NCI-H2029 treated with DMSO at 0.1 percent for 48 hours (cell line): ENCODE measurements around the gene TRMT11.
"Not testable (repeated sequence)": the region's sequence is repeated elsewhere in the genome, so short reads cannot be mapped to it uniquely, and the experiment has no call there.

Experiments
- DNase-seq: peaks from one replicate; lab custom pipeline; 2025; lab: John Stamatoyannopoulos, UW

Gene TRMT11

DNA sequence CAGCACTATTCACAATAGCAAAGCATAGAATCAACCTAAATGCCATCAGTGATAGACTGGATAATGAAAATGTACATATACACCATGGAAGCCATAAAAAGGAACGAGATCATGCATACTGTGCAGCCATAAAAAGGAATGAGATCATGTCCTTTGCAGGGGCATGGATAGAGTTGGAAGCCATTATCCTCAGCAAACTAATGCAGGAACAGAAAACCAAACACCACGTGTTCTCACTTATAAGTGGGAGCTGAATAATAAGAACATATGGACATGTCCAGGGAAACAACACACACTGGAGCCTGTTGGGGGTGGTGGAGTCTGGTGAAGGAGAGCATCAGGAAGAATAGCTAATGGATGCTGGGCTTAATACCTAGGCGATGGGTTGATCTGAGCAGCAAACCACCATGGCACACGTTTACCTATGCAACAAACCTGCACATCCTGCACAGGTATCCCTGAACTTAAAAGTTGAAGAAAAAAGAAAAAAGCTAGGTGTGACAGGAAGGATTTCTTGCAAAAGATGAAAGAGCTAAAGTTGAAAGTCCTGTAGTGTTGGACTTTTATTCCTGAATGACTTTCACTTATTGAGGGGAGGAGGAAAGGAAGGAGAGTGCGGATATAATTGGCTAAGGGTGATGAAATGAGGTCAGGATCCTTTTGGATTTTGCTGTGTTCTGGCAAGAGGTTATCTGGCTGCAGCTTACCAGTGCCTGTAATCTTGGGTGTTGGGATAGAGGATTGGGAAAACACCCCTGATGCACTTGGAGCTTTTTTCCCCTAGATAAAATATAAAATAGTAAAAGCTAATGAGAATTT, 8.5 kb downstream of the TRMT11 start:
- DNase-seq = no peak

DNA sequence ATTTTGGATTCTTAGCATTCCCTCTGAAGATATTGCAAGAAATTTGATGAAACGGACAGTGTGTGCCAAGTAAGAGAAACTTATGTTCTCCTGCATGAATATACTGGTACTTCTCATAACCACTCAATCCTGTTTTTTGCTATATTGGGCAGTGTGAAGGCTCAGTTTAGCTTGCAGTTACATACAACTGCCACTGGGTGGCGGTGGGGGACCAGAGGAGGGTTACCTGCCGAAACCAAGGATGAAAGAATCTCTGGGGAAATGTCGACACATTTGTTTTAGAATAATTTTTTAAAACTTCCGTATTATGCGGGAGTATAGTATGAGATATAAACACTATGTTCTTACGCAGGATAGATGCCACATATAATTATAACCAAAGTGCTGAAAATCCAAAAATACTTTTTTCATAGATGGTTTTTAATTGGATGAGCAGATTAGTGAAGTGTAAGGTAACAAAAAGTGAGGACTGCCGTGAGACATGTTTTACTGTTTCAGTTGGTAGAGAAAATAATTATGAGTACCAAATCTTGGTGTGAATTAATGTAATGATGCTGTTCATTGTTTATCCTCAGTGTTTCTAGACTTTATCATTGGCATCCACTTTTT, 9.7 kb downstream of the TRMT11 start:
- peak; percentile 94 for DNase-seq

DNA sequence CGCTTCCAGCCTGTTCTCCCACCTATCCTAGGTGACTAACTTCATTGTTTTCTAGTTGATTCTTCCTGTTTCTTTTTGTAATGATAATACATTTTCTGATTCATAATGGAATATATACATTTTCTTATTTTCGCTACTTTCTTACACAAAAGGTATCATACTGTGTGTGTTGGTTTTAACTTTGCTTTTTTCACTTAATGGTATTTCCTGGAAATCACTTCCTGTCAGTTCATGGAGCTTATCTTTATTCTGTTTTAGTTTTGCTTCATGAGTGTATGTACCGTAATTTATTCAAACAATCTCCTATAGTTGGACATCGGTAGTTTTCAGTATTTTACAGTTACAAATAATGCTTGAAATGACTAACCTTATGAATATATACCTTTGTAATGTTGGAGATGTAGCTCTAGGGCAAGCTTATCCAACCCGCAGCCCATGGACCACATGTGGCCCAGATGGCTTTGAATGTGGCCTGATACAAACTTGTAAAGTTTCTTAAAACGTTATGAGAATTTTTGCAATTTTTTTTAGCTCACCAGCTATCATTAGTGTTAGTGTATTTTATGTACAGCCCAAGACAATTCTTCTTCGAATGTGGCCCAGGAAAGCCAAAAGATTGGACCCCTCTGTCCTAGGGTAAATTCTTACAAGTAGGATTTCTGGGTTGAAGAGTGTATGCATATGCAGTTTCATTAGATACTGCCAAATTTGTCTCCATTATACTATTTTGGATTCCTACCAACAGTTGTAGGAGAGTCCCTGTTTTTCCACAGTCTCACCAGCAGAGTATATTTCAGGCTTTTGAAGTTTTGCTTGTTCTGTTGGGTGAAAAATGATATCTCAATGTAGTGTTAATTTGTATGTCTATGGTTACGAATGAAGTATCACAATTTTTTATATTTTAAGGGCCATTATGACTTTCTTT, 16.7 kb downstream of the TRMT11 start:
- no peak for DNase-seq

DNA sequence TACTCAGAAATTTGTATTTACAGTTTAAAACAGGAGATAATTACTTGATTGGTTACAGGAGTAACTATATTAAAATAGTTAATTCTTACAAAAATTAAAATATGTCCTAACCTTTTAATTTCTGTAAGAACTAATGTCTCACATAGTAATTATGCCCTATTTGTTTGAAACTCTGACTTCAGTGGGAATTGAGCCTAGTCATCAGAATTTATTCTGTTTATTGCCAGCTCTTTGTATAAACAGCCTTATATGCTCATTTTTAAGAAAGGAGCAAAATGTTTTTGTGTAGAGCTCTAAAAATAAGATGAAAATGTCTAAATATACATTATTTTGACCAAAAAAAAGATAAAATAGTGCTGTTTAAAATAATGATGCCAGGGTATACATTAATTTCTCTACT, 21.5 kb downstream of the TRMT11 start:
- DNase-seq = no peak

DNA sequence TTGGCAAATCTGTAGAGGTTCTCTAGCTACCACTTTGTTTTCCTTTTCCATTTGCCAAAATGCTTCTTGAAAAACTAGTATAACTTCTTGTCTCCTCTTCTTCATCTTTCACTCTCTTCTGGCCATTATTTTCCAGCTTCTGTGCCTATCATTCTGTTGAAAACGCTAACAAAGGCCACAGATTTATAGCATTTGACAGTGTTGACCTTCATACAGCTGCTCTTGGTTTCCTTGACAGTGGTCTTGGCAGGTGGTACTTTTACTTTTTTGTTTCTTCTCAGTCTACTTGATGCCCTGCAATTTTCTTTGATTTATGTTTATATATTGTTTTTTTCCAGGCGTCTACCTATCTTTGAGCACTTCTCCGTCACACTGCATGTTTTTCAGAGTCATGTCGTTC, 23.7 kb downstream of the TRMT11 start:
- DNase-seq = no peak

DNA sequence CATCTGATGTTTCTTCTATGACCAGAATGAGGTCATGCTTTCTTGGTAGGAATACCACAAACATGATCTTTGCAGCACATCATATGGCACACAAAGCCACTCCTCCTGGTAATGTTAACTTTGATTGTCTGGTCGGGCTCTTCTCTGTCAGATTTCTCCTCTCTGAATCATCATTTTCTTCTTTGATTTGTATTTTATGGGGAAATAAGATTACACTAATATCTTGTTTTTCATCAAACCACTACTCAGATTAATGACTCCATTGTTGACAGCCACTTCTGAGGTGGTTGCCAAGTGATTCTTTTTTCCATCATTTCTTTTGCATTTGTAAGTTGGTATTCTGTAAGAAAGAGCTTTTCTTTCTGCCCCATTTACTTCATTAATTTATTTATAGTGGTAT, 29.5 kb downstream of the TRMT11 start:
- DNase-seq = no peak

DNA sequence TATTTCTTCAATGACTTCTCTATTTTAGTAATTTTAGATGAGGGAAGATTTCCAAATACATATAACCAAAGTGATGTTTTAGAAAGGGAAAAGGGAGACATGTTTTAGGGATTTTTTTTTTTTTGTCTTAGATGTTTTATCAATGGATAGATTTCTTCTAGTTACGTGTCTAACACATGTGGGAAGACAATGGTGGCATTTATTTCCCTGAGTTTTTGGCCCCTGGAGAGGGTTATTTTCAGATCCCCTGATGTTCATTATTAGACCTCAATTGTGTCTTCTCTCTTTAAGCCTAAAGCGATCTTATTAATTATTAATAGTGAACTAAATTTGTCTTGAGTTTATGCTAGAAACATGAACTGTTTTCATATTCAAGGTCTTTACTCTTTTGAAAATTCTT, 30.3 kb downstream of the TRMT11 start:
- DNase-seq = no peak

DNA sequence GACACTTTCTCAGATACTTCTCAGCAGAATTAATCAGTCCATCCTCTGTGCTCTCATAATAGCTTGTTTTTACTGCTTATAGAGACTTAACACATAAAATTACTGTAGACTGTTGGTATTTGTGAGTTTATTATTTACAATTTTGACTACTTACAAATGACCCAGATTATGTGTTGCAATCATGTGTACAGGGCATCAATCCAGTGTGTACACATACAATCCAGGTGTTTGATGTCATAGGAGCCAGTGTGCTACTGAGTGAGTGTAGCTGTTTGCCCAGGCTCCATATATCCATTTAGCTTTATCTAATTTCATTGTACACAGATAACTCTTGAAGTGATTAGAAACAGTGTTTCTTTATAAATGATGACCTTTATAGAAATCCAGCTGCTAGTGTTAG, 31.3 kb downstream of the TRMT11 start:
- DNase-seq = no peak

DNA sequence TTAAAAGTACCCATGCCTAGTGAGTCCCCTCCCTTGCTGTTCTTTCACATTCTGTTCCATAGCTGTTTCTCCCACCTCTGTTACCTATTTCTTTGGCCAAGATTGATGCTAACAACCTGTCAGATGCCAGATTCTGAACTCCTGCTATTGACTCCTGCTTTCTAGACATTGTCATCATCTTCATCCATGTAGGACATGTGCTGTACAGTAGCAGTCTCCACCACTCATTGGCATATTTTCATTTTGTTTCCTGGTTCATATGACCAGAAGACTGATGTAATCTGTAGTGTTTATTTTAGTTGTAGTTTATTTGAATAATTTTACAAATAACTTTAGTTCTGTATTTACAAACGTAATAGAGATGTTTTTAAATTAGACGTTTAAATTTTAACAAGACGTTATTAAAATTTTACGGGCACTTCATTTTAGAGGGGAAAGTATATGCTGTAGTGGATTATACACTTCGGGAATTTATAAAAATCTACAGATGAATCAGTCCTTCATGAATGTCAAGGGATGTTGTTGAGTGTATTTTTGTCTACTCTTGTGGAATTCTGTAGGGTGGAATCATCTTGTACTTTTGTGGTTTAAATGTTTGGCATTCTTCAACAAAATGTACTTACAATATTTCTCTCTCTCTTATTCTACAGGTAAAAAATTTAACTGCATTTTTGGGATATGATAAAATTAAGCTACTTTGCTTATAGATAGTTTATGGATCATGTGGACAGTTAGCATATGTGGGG, 34.1 kb downstream of the TRMT11 start:
- no peak for DNase-seq

DNA sequence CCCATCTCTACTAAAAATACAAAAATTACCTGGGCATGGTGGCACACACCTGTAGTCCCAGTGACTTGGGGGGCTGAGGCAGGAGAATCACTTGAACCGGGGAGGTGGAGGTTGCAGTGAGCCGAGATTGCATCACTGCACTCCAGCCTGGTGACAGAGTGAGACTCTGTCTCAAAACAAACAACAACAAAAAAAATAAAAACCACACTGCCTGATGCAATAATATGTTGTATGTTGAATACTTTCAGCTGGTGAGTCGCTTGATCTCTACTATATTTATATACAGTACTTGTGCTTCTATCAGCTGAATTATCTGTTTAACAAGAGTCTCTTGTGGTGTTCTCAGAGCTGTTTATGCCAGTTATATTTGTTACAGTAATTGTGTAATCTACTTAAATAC, 37.1 kb downstream of the TRMT11 start:
- not testable (repeated sequence) for DNase-seq

DNA sequence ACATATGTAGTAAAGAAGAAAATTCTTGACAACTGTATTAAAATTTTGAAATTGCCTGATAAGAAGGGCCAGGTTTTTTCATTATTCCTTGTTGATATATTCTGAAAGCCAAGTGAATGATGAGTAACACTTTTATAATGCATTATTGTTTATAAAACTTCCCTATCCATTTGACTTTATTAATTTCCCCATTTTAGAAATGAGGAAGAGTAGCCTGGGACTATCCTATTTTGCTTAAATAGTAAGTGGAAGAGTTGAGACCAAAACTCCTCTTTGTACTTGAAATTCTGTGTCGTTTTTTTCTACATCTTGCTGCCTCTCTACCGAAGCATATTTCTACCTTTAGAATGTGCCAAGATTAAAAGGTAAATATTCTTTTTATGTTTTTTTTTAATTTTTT, 39.7 kb downstream of the TRMT11 start:
- no peak for DNase-seq

DNA sequence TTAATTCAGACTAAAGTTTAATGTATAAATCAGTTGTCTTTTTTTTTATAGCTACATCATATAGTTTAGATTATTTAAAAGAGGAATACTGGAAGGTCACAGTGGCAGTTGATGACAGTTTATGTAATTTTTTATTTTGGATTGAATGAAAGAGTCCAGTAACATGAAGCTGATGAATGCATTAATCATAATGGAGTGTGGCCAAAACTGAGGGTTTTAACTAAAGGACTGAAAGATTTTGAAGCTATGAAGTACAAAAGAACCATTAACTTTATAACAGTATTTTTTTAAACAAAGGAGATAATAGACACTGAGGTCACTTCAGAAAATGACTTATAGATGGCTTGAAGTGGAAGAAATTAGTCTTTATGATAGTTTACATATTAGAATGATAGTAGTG, 41.3 kb downstream of the TRMT11 start:
- DNase-seq = no peak

DNA sequence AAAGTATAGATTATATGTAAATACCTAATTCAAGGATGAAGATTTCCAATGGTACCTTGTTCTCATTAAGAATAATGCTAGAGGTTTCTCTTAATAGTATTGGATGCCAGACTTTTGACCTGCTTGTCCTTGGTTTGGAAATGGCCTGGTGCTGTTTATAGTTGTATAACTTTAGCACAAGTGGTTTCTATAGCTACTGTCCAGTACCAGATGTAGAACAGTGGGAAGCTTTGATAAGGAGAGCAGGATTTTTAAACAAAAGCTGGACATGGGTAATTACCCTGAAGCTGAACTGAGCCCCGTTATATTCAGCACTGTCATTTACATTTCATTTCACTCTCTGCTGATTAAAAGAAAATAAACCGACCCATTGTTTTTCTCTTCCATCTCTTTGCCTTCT, 43.7 kb downstream of the TRMT11 start:
- no peak for DNase-seq

DNA sequence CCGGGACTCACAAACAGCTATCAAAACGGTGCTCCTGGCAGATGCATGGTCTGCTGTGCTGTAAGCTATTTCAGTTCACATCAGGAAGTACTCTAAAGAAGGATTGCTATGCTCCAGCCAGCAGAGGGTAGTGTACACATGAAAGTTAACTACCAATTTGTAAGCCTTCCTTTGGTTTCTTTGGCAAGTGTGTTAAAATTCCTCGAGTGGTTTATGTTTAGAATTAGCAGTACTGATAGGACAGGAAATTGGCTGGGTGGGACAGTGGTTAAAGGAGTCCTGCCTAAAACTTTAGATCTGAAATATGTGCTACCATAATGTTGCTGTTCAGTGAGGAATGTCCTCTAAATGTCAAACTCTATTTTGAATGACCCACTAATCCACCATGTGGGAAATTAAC, 47.4 kb downstream of the TRMT11 start:
- DNase-seq = peak; percentile 42

DNA sequence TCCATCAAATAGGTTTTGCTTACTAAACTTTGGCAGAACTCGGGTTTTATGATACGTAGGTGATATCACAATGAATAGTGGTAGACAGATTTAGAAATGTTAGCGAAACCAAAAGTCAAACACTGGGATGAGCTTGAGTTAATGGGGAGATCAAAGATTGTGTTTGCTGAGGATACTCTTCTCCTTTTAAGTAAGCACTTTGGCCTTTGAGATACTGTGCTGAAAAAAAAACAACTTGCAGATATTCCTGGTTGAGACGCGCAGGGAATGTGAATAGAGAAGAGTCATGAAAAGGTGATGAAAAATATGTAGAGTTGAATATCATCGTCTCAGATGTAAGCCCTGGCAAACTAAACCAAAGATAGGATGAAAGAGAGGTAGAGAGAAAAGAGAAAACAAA, 48.3 kb downstream of the TRMT11 start:
- no peak for DNase-seq

DNA sequence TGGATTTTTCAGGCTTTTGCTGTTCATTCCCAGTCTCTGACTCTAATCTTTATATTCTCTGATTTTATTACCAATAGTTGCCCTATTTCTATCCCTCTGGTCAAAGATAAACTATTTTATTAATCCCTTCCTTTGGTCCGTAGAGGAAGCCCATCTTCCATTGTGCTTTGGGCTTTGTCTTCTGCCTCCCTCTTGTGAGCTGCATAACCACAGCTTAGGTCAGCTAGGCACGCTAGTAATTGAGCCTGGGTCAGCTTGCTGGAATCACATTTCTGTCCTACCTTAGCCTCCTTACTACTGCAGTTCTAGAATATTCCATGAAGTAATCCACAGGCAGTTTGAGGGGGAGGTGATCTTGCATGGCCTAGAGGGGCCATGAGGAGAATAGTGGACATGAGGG, 49.4 kb downstream of the TRMT11 start:
- DNase-seq = no peak

DNA sequence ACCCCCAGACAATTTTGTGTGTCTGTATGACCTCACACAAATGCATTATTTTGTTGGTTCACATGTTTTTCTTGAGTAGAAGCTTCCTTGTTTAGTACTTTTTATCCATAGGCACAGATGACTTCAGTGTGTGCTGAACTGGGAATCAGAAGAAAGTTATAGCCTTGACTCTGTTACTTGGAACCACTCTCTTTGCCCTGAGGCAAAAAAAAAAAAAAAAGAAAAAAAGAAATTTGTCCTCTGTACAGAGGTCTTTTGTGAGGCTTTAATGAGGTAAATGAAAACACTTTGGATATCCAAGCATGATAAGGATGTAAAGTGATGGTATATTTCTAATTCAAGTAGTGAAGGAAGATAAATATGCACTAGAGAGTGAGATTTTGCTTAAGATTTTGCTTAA, 51.9 kb downstream of the TRMT11 start:
- DNase-seq = no peak

DNA sequence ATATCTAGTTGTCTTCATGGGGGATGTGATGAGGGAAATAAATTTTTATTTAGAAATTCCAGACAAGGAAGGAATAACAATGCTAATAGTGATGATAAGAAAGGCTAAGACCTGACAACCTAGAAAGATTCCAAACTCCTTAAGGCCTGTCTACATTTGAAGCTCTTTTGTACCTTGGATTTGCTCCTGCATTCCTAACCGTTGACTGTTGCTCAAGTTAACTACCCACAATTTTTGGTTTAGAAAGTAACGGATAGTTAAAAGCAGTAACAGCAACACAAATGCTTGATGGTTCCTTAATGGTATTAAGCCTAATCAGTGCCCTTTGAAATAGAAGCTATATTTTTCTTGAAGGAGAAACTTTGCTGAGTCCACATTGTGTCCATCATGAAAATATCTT, 52.9 kb downstream of the TRMT11 start:
- no peak for DNase-seq

DNA sequence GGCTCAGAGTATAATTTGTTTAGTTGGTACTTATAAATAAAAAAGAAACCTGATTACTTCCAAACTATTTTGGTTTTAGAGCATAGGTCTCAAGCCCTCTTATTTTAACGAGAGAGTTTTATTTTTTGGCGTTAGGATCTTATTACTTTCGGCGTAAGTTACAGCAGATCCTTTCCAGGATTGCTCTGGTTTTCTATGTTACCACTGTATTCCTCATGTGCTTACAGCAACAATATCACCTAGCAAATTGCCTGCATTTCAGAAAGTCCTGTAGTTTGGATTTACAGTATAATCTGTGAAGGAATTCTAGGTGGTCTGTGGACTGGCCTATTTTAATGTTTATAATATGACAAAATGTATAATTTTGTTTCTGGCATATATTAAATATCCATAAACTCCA, 54.1 kb downstream of the TRMT11 start:
- no peak for DNase-seq

DNA sequence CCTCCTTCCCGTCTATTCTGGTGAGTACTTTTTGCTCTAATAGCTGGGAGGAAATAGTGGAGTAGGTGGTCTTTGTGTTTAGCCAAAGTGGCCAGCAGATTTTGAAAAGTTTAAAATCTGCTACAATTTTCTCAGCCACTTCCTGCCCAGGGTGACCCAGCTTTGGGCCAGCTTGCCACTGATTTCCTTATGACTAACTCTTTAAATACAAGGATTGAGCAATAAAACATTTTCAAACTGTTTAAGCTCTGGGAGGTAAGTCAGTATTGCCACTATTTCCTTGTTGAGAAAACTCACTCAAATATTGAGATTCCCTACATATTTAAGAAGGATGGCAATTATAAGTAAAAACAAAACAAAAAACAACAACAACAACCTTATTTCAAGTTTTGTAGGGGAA, 54.5 kb downstream of the TRMT11 start:
- no peak for DNase-seq

DNA sequence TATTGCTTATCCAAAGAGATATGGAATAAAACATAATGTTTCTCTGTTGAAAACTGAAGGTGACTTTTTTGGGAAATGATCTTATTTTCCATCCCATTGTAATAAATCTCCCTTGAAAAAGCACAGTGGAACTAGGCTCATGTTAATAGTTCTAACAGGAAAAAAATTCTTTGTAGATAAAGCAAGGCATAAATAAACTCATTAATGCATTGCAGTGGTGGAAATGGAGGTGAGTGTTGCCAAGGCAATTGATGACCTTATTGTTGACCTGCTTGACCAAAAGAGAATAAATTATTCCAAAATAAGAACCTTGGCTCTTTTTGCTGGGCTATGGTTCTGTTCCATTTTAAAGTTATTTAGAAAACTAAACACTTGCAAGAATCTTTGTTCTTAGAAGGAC, 55.2 kb downstream of the TRMT11 start:
- DNase-seq = no peak

DNA sequence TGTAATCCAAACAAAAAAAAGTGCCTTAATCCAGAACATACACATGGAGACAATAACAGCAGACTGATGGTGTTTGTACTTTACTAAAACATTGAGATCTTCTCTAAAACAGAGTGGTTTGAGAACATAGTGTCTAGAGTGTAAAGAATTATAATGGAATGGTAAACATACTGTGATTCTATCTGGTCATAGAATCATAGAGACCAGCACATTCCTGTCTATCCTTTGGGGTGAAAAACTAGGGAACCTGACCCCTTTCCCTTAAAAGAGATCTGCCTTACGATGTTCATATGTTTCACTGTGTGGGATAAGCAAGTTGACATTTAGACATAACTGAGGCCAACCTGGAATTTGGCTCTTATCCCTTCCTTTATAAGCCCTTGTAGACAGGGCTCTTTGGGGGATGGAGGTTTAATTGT, 55.7 kb downstream of the TRMT11 start:
- DNase-seq = no peak
